PFSK-1 (cell line): ENCODE data around the gene FOLR3.

ENCODE experiments used
- FOXP2 ChIP-seq: optimal IDR thresholded peaks from 2 replicates; pipeline ENCODE3; 2011; ENCODE audit warnings: borderline replicate concordance, control low read depth, inconsistent platforms; ENCODE audit not compliant: insufficient read depth; ENCODE audit errors: extremely low read length, extremely low read depth
- POLR2AphosphoS5 ChIP-seq: IDR thresholded peaks from 2 replicates; pipeline ENCODE4 v1.6.1; 2012; ENCODE audit warnings: low read depth, mild to moderate bottlenecking, control low read depth, low read length, moderate library complexity
- REST ChIP-seq, 2 experiments: IDR thresholded peaks; 2 replicates each; pipeline versions ENCODE4 v1.6.1 to v1.8.0; 2011 to 2012; ENCODE audit warnings: low read depth in 2 of 2, low read length in 2 of 2, control low read depth in 1 of 2, inconsistent platforms in 1 of 2, mild to moderate bottlenecking in 1 of 2, moderate library complexity in 1 of 2; ENCODE audit not compliant: insufficient read depth in 1 of 2
- SIN3A ChIP-seq: IDR thresholded peaks from 2 replicates; pipeline ENCODE4 v1.6.1; 2012; ENCODE audit warnings: mild to moderate bottlenecking, low read length, moderate library complexity, borderline replicate concordance; ENCODE audit not compliant: insufficient read depth
- TAF1 ChIP-seq: IDR thresholded peaks from 2 replicates; pipeline ENCODE4 v1.6.1; 2012; ENCODE audit warnings: low read length, control low read depth, borderline replicate concordance; ENCODE audit not compliant: insufficient read depth

The FOLR3 gene

GRCh38 chr11:72157131-72157530 is 21.6 kb downstream of the FOLR3 start:
- TF ChIP-seq REST (IDR thresholded peaks at IDR 0.05; ENCODE audit: insufficient read depth in 1 of 2, low read depth in 2 of 2, low read length in 2 of 2) = no peak

- TF ChIP-seq TAF1 (no peak), POLR2AphosphoS5 (no peak), FOXP2 (no peak), SIN3A (no peak), REST (IDR thresholded peaks at IDR 0.05; ENCODE audit: insufficient read depth in 1 of 2, low read depth in 2 of 2, low read length in 2 of 2) (no peak)
Measured at GRCh38 chr11:72160319-72160718, 24.8 kb downstream of the FOLR3 start.

- TF ChIP-seq FOXP2 (no peak), REST (IDR thresholded peaks at IDR 0.05; ENCODE audit: insufficient read depth in 1 of 2, low read depth in 2 of 2, low read length in 2 of 2) (no peak), SIN3A (no peak), TAF1 (no peak), POLR2AphosphoS5 (no peak)
Measured at GRCh38 chr11:72162891-72163492, 27.5 kb downstream of the FOLR3 start.

- TF ChIP-seq TAF1 = no peak
- TF ChIP-seq POLR2AphosphoS5 = no peak
- TF ChIP-seq FOXP2 = no peak
- no peak for TF ChIP-seq SIN3A
- TF ChIP-seq REST (IDR thresholded peaks at IDR 0.05; ENCODE audit: insufficient read depth in 1 of 2, low read depth in 2 of 2, low read length in 2 of 2) = no peak
Measured at GRCh38 chr11:72173291-72173690, 37.8 kb downstream of the FOLR3 start.

- TF ChIP-seq REST (IDR thresholded peaks at IDR 0.05; ENCODE audit: insufficient read depth in 1 of 2, low read depth in 2 of 2, low read length in 2 of 2) (no peak), FOXP2 (no peak), SIN3A (no peak), POLR2AphosphoS5 (no peak)
Measured at GRCh38 chr11:72174302-72175070, 39.0 kb downstream of the FOLR3 start.
